ENCODE measurements around the gene ANGPT4.
"Not testable (repeated sequence)": the region's sequence is repeated elsewhere in the genome, so short reads cannot be mapped to it uniquely, and the experiment has no call there.

The ANGPT4 gene

DNA sequence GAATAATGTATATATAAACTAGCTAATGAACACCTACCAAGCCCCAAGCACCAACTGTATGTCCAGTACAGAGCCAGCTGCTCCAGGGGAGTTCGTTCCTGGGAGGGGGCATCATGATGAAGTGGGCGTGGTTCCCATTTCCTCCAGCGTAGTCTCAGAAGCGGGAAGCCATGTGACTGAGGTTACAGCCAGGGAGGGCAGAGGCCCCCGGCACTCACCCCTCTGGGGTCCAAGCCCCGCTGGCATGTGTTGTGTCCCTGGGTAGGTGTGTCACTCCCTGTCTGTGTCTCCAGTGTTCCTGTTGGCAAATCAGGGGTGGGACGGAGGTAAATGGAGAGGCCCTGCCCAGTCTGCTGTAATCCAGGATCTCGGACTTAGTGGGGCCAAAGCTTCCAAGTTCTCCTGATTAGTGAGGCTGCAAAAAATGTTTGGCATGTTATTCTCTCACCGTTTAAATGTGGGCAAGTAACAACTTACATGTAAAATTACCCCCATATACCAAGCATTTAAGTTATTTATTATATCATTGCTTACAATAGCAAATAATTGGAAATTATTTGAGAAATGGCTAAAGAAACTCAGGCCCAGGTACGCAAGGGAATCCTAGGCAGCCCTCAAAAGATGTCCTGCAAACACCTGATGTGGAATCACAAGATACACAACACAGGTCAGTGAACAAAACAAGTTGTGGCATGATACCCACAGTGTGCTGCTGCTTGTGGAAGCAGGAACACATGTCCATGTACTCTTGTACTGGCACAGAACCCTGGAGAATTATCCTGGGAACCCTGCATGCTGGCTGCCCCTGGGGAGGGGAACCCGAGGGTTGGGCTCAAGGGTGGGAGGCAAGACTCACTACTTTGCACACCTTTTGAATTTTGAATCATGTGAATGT lies 60.4 kb downstream of the ANGPT4 start:
- no peaks in the 10 kb centered on the region for H3K36me3 ChIP-seq (ENCODE audit: insufficient read depth, low read length)
- no peak for DNase-seq (ENCODE audit: low read depth, low spot score)
- H3K9ac ChIP-seq (ENCODE audit: insufficient read length): no peak overlapping the region
- no peak overlapping the region for H3K4me3 ChIP-seq
- TF ChIP-seq FOXP2 (optimal IDR thresholded peaks at IDR 0.05; ENCODE audit: control extremely low read depth, extremely low read length, insufficient read depth) (no peak), POLR2AphosphoS5 (IDR thresholded peaks at IDR 0.05; ENCODE audit: borderline replicate concordance, low read depth, low read length) (no peak), EZH2 (IDR thresholded peaks at IDR 0.05) (no peak)
- H3K27ac ChIP-seq: no peak overlapping the region
- H3K9me3 ChIP-seq (ENCODE audit: low read depth, low read length): no peaks in the 10 kb centered on the region

- no peak for DNase-seq (ENCODE audit: low read depth, low spot score)
- TF ChIP-seq FOXP2 (optimal IDR thresholded peaks at IDR 0.05; ENCODE audit: control extremely low read depth, extremely low read length, insufficient read depth) (no peak), POLR2AphosphoS5 (IDR thresholded peaks at IDR 0.05; ENCODE audit: borderline replicate concordance, low read depth, low read length) (no peak)
- H3K9ac ChIP-seq (ENCODE audit: insufficient read length): no peak overlapping the region
- H3K27ac ChIP-seq: no peak overlapping the region
- no peaks in the 10 kb centered on the region for H3K9me3 ChIP-seq (ENCODE audit: low read depth, low read length)
- no peak overlapping the region for H3K4me3 ChIP-seq
- no peaks in the 10 kb centered on the region for H3K36me3 ChIP-seq (ENCODE audit: insufficient read depth, low read length)
Measured at GRCh38 chr20:854601-855000, 61.5 kb downstream of the ANGPT4 start.

DNA sequence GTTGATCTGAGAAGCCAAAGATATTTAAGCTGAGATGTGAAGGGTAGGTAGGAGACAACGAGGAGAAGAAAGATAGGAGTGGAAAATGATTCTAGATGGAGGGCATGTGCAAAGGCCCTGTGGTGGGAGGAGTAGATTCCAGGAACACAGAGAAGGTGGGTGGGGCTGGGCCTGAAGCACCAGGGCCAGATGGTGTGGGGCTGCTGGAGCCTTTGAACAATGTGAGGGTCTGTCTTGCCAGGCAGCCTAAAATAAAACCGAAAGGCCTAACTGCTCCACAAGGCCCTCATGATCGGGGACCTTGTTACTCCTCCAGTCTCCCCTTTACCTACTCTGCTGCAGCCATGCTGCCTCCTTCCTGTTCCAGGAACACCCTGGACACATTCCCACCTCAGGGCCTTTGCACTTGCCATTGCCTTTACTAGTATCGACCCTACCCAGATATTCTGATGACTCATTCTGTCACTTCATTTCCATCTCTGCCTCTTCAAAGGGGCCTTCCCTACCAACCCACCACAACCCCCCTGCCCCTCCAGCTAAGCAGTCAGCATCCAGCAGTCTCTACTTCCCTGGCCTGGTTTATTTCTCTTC lies 62.6 kb downstream of the ANGPT4 start:
- DNase-seq (ENCODE audit: low read depth, low spot score): no peak
- TF ChIP-seq EZH2 (IDR thresholded peaks at IDR 0.05): no peak
- TF ChIP-seq FOXP2 (optimal IDR thresholded peaks at IDR 0.05; ENCODE audit: control extremely low read depth, extremely low read length, insufficient read depth): no peak
- TF ChIP-seq POLR2AphosphoS5 (IDR thresholded peaks at IDR 0.05; ENCODE audit: borderline replicate concordance, low read depth, low read length): no peak
- Histone ChIP-seq H3K9me3 (ENCODE audit: low read depth, low read length) (no peaks in the 10 kb centered on the region), H3K36me3 (ENCODE audit: insufficient read depth, low read length) (no peaks in the 10 kb centered on the region), H3K4me3 (no peak overlapping the region), H3K9ac (ENCODE audit: insufficient read length) (no peak overlapping the region), H3K27ac (no peak overlapping the region)

- not testable (repeated sequence) for H3K27ac ChIP-seq
Measured at GRCh38 chr20:848731-849130, 67.4 kb downstream of the ANGPT4 start.

GRCh38 chr20:848193-848592 lies 67.9 kb downstream of the ANGPT4 start:
- H3K27ac ChIP-seq: no peak overlapping the region
- DNase-seq (ENCODE audit: low read depth, low spot score): no peak
- H3K9me3 ChIP-seq (ENCODE audit: low read depth, low read length): no peaks in the 10 kb centered on the region
- no peak overlapping the region for H3K9ac ChIP-seq (ENCODE audit: insufficient read length)
- H3K36me3 ChIP-seq (ENCODE audit: insufficient read depth, low read length): no peaks in the 10 kb centered on the region
- H3K4me3 ChIP-seq: no peak overlapping the region
- no peak for TF ChIP-seq EZH2 (IDR thresholded peaks at IDR 0.05)
- no peak for TF ChIP-seq FOXP2 (optimal IDR thresholded peaks at IDR 0.05; ENCODE audit: control extremely low read depth, extremely low read length, insufficient read depth)
- no peak for TF ChIP-seq POLR2AphosphoS5 (IDR thresholded peaks at IDR 0.05; ENCODE audit: borderline replicate concordance, low read depth, low read length)

More at GRCh38 chr20:848731-849130, 67.4 kb downstream of the ANGPT4 start:
- H3K9ac ChIP-seq (ENCODE audit: insufficient read length); DNase-seq (ENCODE audit: low read depth, low spot score); H3K36me3 ChIP-seq (ENCODE audit: insufficient read depth, low read length); H3K4me3 ChIP-seq; H3K9me3 ChIP-seq (ENCODE audit: low read depth, low read length): not testable (repeated sequence)

GRCh38 chr20:846894-847278 lies 69.2 kb downstream of the ANGPT4 start:
- Histone ChIP-seq H3K4me3 (no peak overlapping the region), H3K27ac (no peak overlapping the region), H3K9ac (ENCODE audit: insufficient read length) (no peak overlapping the region), H3K9me3 (ENCODE audit: low read depth, low read length) (no peaks in the 10 kb centered on the region), H3K36me3 (ENCODE audit: insufficient read depth, low read length) (no peaks in the 10 kb centered on the region)
- no peak for DNase-seq (ENCODE audit: low read depth, low spot score)
- TF ChIP-seq EZH2 (IDR thresholded peaks at IDR 0.05) (no peak), POLR2AphosphoS5 (IDR thresholded peaks at IDR 0.05; ENCODE audit: borderline replicate concordance, low read depth, low read length) (no peak), FOXP2 (optimal IDR thresholded peaks at IDR 0.05; ENCODE audit: control extremely low read depth, extremely low read length, insufficient read depth) (no peak)

DNA sequence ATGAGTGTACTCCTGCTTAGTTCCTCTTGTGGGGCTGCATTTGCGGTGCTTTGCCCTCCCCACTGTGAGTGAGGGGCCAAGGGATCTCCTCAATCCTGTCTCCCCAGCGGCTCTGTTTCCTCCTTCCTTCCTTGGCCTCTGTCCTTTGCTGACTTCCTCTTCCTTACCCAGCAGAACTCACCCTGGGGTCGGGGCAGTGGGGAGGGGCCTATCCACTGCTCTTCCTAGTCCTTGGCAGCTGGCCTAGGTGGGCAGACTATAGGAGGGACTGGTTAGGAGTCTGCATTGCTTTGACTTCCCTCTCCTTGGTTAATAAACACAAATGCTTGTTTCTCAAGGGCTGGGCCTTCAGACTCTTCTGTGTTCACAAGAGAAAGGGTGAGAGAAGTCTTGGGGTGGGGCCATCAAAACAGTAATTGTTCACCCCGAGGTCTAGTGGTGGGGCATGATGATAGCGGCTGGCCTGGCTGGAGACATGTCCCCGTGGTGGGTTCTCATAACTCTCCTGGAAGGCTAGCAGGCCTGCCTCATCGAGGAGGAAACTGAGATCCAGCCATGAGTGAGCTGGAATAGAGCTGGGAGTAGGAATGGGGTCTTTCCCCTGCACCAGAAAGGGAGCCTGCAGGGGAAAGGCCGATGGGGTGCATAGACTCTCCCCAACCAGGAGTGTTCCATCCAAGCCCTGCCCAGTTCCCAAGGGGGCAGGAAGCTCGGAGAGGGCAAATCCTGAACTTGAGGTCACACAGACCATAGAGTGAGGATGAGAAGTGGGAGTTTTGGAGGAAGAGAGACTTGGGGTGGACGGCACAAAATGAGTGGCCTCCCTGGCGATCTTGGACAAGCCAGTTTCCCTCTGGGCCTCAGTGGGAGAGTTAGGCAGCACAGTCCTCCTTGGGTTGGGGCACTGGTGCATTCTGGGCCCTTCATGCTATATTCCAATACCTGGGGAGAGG lies 69.9 kb downstream of the ANGPT4 start:
- H3K36me3 ChIP-seq (ENCODE audit: insufficient read depth, low read length): no peaks in the 10 kb centered on the region
- no peak overlapping the region for H3K9ac ChIP-seq (ENCODE audit: insufficient read length)
- no peak for TF ChIP-seq FOXP2 (optimal IDR thresholded peaks at IDR 0.05; ENCODE audit: control extremely low read depth, extremely low read length, insufficient read depth)
- TF ChIP-seq EZH2 (IDR thresholded peaks at IDR 0.05): no peak
- no peak for TF ChIP-seq POLR2AphosphoS5 (IDR thresholded peaks at IDR 0.05; ENCODE audit: borderline replicate concordance, low read depth, low read length)
- H3K4me3 ChIP-seq: no peak overlapping the region
- no peak for DNase-seq (ENCODE audit: low read depth, low spot score)
- H3K9me3 ChIP-seq (ENCODE audit: low read depth, low read length): no peaks in the 10 kb centered on the region
- no peak overlapping the region for H3K27ac ChIP-seq

DNA sequence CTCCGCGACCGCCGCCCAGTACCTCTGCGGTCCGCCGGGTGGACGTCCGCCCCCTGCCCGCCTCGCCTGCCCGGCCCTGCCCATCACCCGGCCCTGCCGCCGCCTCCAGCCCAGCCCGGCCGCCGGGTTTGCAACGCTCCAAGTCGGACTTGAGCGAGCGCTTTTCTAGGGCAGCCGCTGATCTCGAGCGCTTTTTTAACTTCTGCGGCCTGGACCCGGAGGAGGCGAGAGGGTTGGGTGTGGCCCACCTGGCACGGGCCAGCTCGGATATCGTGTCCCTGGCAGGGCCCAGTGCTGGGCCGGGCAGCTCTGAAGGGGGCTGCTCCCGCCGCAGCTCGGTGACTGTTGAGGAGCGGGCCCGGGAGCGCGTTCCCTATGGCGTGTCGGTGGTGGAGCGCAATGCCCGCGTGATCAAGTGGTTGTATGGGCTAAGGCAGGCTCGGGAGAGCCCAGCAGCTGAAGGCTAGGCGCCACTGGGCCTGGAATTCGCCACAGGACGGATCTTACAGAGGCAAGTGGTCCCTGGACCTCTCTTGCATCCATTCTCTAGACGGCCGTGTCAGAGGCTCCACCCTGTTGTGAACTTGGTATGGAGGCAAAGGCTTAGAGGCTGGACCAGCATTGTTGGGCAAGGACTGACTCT lies 70.8 kb downstream of the ANGPT4 start:
- Histone ChIP-seq H3K4me3 (no peak overlapping the region), H3K36me3 (ENCODE audit: insufficient read depth, low read length) (no peaks in the 10 kb centered on the region), H3K9ac (ENCODE audit: insufficient read length) (no peak overlapping the region), H3K9me3 (ENCODE audit: low read depth, low read length) (no peaks in the 10 kb centered on the region), H3K27ac (no peak overlapping the region)
- no peak for TF ChIP-seq POLR2AphosphoS5 (IDR thresholded peaks at IDR 0.05; ENCODE audit: borderline replicate concordance, low read depth, low read length)
- no peak for TF ChIP-seq EZH2 (IDR thresholded peaks at IDR 0.05)
- TF ChIP-seq FOXP2 (optimal IDR thresholded peaks at IDR 0.05; ENCODE audit: control extremely low read depth, extremely low read length, insufficient read depth): no peak
- DNase-seq (ENCODE audit: low read depth, low spot score): no peak

Data from SK-N-MC (cell line).